Ascending aorta (tissue), 2 donors: Measurements from ENCODE around the gene CBLL1. TPM values are rescaled to one million over a fixed set of nuclear protein-coding genes. Genes with fewer than 3 reads are reported as not detected.

Source experiments
- DNase-seq, 2 donors: peaks; one replicate each; pipeline ENCODE4 v3.0.0-alpha.2; 2019; ENCODE audit warnings: low spot score in 2 of 2
- H3K27ac ChIP-seq, 2 donors: fragments of 200-600 bp; sonication (generic); one replicate each; pipeline ENCODE4 v1.5.1; 2016 to 2017; ENCODE audit warnings: mild to moderate bottlenecking in 1 of 2
- H3K27me3 ChIP-seq: fragments of 200-600 bp; sonication (generic); one replicate; pipeline ENCODE4 v1.5.1; 2017
- H3K36me3 ChIP-seq, 2 donors: fragments of 200-600 bp; sonication (generic); one replicate each; pipeline ENCODE4 v1.5.1; 2016
- H3K4me1 ChIP-seq, 2 donors: fragments of 200-600 bp; sonication (generic); one replicate each; pipeline ENCODE4 v1.5.1; 2016 to 2017; ENCODE audit warnings: mild to moderate bottlenecking in 1 of 2
- H3K4me3 ChIP-seq, 2 donors: fragments of 200-600 bp; sonication (generic); one replicate each; pipeline ENCODE4 v1.5.1; 2016 to 2017; ENCODE audit warnings: mild to moderate bottlenecking in 1 of 2
- H3K9me3 ChIP-seq, 2 donors: fragments of 200-600 bp; sonication (generic); one replicate each; pipeline ENCODE4 v1.5.1; 2016
- intact Hi-C: fragments of 100-400 bp; cut with DNase I; formaldehyde crosslinking; loops from one replicate; pipeline ENCODE4 v1.15.1; 2023
- total RNA-seq: library from RNA; depleted of rRNA; stranded (reverse); fragments of >200 nt; gene quantifications from one replicate; pipeline ENCODE4 v1.1.0, GENCODE V29; 2016
- TF ChIP-seq, protein P1 (sequence below), 3 experiments: fragments of 200-600 bp in 2 of 3; fragments of 450-650 bp in 1 of 3; sonication (generic) in 2 of 3; IDR thresholded peaks; one replicate each; pipeline ENCODE4 v1.5.1; 2016 to 2019; ENCODE audit warnings: antibody characterized with exemption in 3 of 3, mild to moderate bottlenecking in 1 of 3, moderate library complexity in 1 of 3

Gene CBLL1
- total RNA-seq, 1 donor from 2014 or later = 44.1 TPM

DNA sequence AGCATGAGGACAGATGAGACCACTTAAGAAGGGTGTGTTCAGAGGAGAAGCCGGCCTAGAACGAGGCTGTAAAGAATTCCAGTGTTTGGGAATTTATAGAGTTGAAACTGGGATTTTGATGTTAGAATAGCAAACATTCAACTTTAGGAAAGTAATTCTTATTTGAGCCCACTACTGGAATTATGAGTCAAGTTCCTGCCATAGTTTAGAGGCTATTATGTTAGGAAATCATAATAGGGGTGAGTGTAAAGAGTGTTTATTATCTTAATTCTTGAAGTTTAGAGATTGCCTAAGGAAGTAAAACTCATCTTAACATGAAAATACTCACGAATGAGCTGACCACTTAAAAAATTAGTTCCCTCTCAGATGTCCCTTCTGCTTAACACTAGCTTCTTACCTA, 2.1 kb downstream of the CBLL1 start:
- intact Hi-C loops = loop anchor here (10.0 kb wide), 2 partner anchors 259 to 1461 kb away; partner anchors contain the start of genes LAMB1 and NAMPT
- TF ChIP-seq, protein P1, sequence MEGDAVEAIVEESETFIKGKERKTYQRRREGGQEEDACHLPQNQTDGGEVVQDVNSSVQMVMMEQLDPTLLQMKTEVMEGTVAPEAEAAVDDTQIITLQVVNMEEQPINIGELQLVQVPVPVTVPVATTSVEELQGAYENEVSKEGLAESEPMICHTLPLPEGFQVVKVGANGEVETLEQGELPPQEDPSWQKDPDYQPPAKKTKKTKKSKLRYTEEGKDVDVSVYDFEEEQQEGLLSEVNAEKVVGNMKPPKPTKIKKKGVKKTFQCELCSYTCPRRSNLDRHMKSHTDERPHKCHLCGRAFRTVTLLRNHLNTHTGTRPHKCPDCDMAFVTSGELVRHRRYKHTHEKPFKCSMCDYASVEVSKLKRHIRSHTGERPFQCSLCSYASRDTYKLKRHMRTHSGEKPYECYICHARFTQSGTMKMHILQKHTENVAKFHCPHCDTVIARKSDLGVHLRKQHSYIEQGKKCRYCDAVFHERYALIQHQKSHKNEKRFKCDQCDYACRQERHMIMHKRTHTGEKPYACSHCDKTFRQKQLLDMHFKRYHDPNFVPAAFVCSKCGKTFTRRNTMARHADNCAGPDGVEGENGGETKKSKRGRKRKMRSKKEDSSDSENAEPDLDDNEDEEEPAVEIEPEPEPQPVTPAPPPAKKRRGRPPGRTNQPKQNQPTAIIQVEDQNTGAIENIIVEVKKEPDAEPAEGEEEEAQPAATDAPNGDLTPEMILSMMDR (IDR thresholded peaks at IDR 0.05) = no peak
- peaks cover 11 to 21% of the 10 kb centered on the region in 2 donors for H3K36me3 ChIP-seq
- peak overlapping the region in 1 of 2 donors; percentile 92 for H3K4me3 ChIP-seq
- peaks cover 10 to 20% of the 10 kb centered on the region in 2 donors for H3K4me1 ChIP-seq
- no peaks in the 10 kb centered on the region for H3K9me3 ChIP-seq
- no peaks in the 10 kb centered on the region for H3K27me3 ChIP-seq
- H3K27ac ChIP-seq = no peak overlapping the region
- DNase-seq = no peak

DNA sequence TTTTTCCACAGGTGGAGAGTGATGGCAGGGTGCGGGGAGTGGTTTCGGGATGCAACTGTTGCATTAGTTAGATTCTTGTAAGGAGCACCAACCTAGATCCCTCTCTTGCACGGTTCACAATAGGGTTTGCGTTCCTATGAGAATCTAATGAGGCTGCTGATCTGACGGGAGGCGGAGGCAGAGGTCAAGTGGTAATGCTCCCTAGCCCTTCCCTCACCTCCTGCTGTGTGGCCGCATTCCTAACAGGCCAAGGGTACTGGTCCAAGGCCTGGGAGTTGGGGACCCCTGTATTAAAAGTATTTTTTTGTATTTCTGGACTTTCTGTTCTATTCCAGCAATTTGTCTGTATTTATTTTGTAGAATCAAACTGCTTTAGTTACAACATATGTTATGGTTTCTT, 7.2 kb downstream of the CBLL1 start:
- H3K9me3 ChIP-seq = no peaks in the 10 kb centered on the region
- no peak overlapping the region for H3K4me3 ChIP-seq
- H3K4me1 ChIP-seq = no peaks in the 10 kb centered on the region
- H3K27ac ChIP-seq = no peak overlapping the region
- no peak for DNase-seq
- TF ChIP-seq, protein P1 (IDR thresholded peaks at IDR 0.05) = no peak
- H3K27me3 ChIP-seq = no peaks in the 10 kb centered on the region
- intact Hi-C loops = no loop called here
- peaks cover 40 to 58% of the 10 kb centered on the region in 2 donors for H3K36me3 ChIP-seq

DNA sequence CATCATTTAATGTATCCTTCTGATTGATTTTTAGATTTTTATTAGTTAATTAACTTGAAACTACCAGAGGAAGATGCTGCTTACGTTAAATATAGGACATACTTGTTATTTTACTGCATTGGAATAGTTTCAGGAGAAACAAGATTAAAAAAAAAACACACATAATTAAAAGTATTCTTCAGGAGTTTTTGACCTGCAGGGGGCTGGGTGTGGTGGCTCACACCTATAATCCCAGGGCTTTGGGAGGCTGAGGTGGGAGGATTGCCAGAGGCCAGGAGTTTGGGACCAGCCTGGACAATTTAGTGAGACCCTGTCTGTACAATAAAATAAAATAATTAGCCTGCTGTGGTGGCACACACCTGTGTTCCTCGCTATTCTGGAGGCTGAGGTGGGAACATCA, 10.7 kb downstream of the CBLL1 start:
- H3K27me3 ChIP-seq = no peaks in the 10 kb centered on the region
- no peak for DNase-seq
- no peaks in the 10 kb centered on the region for H3K4me1 ChIP-seq
- TF ChIP-seq, protein P1 (IDR thresholded peaks at IDR 0.05) = no peak
- H3K27ac ChIP-seq = no peak overlapping the region
- no peaks in the 10 kb centered on the region for H3K9me3 ChIP-seq
- intact Hi-C loops = no loop called here
- H3K4me3 ChIP-seq = no peak overlapping the region
- H3K36me3 ChIP-seq = peaks cover 53 to 83% of the 10 kb centered on the region in 2 donors

DNA sequence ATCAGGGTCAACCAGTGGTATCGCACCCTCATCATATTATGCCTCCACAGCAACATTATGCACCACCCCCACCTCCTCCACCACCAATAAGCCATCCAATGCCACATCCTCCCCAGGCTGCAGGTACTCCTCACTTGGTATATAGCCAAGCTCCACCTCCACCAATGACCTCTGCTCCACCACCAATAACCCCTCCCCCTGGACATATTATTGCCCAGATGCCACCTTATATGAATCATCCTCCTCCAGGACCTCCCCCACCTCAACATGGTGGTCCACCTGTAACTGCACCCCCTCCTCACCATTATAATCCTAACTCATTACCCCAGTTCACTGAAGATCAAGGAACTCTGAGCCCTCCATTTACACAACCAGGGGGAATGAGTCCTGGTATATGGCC, 14.7 kb downstream of the CBLL1 start:
- no peaks in the 10 kb centered on the region for H3K4me1 ChIP-seq
- no peak for DNase-seq
- peaks cover 31 to 58% of the 10 kb centered on the region in 2 donors for H3K36me3 ChIP-seq
- H3K4me3 ChIP-seq = no peak overlapping the region
- TF ChIP-seq, protein P1 (IDR thresholded peaks at IDR 0.05) = no peak
- H3K9me3 ChIP-seq = no peaks in the 10 kb centered on the region
- H3K27ac ChIP-seq = no peak overlapping the region
- intact Hi-C loops = no loop called here
- H3K27me3 ChIP-seq = no peaks in the 10 kb centered on the region

DNA sequence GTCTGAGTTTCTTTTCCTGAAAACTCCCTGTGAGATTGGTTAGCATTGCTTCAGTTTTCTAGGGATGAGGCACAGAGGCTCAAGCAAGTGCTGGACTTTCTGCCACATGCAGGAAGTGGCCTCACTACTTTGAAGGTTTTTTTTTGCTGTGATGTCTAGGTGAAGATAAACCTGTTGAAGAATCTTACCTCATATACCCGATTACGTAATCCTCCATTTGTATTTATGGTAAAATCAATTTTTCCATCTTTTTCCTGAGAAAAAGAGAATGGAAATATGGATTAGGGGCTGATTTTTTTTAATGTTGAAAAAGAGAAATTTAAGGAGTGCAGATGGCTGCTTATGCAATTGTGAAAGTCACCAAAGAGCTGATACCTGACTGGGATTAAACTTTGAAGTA, 23.4 kb downstream of the CBLL1 start:
- H3K4me3 ChIP-seq = no peak overlapping the region
- H3K9me3 ChIP-seq = no peaks in the 10 kb centered on the region
- TF ChIP-seq, protein P1 (IDR thresholded peaks at IDR 0.05) = no peak
- no peaks in the 10 kb centered on the region for H3K36me3 ChIP-seq
- intact Hi-C loops = no loop called here
- H3K27me3 ChIP-seq = no peaks in the 10 kb centered on the region
- DNase-seq = no peak
- no peak overlapping the region for H3K27ac ChIP-seq
- H3K4me1 ChIP-seq = no peaks in the 10 kb centered on the region

DNA sequence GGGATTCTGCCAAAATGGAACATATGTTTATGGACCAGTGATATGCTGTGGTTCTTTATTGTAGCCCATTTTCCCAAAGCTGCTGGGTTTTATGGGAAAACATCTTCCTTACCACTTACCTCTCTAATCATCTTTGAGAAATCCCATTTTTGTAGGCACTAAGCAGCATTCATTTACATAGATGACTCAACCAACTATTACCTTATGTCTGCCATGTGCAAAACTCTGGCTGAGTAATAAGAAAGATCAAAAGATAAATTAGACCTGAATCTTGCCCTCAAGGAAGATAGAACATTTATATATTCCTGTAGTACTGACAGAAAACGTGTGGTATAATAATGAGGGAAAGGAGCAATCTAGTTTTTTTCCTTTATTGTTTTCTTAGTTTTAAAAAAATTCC, 24.3 kb downstream of the CBLL1 start:
- Histone ChIP-seq H3K27me3 (no peaks in the 10 kb centered on the region), H3K27ac (no peak overlapping the region), H3K4me3 (no peak overlapping the region), H3K36me3 (no peaks in the 10 kb centered on the region), H3K9me3 (no peaks in the 10 kb centered on the region), H3K4me1 (no peaks in the 10 kb centered on the region)
- TF ChIP-seq, protein P1 (IDR thresholded peaks at IDR 0.05) = no peak
- intact Hi-C loops = no loop called here
- DNase-seq = no peak
